RWPE1 (cell line): Measurements from ENCODE around the gene ULK4.

Source experiments
- CTCF ChIA-PET: fragments of 350-600 bp; sonication (Branson Sonifier 250); formaldehyde crosslinking; extraction: SDS; loops from one replicate; lab custom pipeline; 2021; lab: Yijun Ruan, JAX
- POLR2A ChIA-PET: fragments of 400-600 bp; formaldehyde crosslinking; extraction: SDS; loops from one replicate; lab custom pipeline; 2020; ENCODE audit warnings: antibody characterized with exemption; ENCODE audit not compliant: low non-redundant PET; lab: Yijun Ruan, JAX
- DNase-seq: peaks from one replicate; pipeline ENCODE4 v3.0.0; 2012; ENCODE audit warnings: low spot score
- H3K27ac ChIP-seq: fragments of 450-650 bp; 2 replicates; pipeline ENCODE4 v1.5.1; 2017
- TF ChIP-seq, protein P1 (sequence below): fragments of 450-650 bp; conservative IDR thresholded peaks from 2 replicates; pipeline ENCODE4 v1.5.1; 2017; ENCODE audit warnings: low read depth, mild to moderate bottlenecking

Gene ULK4

DNA sequence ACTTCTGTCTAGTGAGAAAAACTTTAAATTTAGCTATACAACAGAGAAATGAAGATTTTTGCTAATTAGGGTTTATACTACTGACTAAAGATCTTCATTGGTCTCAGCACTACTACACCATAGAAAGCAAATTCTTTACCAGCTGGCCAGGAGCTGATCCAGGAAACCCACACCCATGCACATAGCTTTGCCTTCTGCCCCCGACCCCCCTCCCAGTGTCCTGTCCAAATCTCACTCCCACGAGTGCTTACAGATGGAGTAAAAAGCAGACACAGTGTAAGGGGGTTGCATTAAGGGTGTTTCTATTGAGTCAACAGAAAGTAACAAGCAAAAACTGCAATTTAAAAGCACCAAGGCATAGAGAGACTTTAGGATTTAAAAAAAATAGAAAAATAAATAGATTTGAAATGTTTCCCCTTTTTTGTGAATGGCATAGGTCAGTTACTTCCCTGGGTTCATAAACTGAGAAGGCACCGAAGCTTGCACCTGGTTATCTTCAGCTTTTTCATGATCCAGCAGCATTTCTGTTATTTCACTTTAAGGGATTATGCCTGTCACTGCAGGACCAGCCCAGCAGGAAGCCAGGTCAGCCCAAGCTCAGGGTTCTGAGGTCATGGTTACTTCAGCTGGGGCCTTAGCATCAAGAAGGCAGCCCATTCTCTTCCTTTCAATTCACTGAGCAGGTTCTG is 638.3 kb downstream of the ULK4 start:
- POLR2A ChIA-PET: no interaction called here
- no peak overlapping the region for H3K27ac ChIP-seq
- TF ChIP-seq, protein P1, sequence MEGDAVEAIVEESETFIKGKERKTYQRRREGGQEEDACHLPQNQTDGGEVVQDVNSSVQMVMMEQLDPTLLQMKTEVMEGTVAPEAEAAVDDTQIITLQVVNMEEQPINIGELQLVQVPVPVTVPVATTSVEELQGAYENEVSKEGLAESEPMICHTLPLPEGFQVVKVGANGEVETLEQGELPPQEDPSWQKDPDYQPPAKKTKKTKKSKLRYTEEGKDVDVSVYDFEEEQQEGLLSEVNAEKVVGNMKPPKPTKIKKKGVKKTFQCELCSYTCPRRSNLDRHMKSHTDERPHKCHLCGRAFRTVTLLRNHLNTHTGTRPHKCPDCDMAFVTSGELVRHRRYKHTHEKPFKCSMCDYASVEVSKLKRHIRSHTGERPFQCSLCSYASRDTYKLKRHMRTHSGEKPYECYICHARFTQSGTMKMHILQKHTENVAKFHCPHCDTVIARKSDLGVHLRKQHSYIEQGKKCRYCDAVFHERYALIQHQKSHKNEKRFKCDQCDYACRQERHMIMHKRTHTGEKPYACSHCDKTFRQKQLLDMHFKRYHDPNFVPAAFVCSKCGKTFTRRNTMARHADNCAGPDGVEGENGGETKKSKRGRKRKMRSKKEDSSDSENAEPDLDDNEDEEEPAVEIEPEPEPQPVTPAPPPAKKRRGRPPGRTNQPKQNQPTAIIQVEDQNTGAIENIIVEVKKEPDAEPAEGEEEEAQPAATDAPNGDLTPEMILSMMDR: no peak
- no peak for DNase-seq
- CTCF ChIA-PET: interaction anchor here (0.6 kb wide), 1 partner anchor 96 kb away, joined by 3 read pairs; no protein-coding TSS in a partner anchor

DNA sequence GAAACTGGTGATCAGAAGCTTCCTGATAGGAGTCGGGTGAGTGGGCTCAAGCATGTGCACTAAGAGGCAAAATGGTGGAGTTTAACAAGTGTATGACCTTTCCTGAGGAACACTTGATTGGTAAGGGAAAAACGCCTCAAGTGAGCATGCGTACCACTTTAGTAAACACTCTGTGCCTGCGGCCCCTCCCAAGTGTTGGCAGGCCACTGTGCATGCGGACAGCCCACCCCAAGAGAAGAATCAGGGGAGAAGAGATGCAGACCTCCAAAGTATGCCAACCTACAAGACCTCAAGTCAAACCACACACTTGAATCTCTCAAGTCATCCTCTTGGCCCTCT is 640.3 kb downstream of the ULK4 start:
- TF ChIP-seq, protein P1: no peak
- H3K27ac ChIP-seq: no peak overlapping the region
- DNase-seq: no peak
- POLR2A ChIA-PET: no interaction called here
- CTCF ChIA-PET: no interaction called here

DNA sequence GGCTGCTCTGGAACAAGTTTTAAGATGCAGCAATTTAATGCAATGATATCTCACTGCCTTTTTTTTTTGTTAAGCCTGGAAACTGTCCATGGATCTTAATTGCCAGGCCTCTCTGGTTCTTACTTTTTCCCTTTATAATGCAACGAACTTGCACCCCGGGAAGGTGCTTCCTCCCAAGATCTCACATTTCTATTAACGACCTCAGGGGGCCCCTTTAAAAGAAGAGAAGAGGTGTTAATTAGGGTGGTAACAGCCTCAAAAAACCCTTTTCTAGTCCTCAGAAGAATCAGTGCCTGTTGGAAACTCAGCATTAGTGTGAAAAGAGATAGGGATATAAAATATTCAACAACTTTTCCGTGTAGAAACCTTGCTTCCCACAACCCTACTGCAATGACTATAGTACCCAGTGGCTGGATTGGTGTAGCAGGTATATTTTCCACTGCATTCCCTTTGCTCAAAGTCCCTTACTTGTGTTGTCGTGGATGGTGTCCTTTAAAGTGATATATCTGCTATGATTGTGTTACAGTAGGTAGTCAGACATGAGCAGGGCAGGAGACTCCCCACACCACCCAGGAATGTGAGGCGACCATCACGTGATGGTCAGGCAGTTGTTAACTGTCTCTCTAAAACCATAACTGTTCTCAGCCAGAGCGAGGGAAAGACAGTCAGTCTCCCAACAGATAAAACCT is 640.8 kb downstream of the ULK4 start:
- DNase-seq: no peak
- TF ChIP-seq, protein P1: no peak
- POLR2A ChIA-PET: no interaction called here
- CTCF ChIA-PET: no interaction called here
- no peak overlapping the region for H3K27ac ChIP-seq

DNA sequence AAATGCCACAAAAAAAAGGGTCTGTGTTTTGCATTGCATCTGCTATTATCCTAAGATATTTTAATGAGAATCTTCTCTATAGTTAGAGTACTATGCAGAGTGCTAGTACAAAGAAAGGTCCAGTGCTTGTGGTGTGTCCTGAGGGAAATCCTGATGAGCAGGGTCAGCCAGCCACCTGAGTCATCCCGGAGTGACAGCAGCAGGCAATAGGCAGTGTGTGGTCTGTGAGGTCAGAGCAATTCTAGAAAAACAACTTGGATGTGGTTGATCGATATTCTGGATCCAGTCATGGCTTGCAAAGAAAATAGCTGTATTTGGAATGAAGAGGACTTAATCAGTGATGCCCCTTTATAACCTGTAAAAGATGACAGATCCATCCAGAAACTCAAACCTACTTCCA is 643.4 kb downstream of the ULK4 start:
- ChIA-PET CTCF (no interaction called here), POLR2A (no interaction called here)
- H3K27ac ChIP-seq: no peak overlapping the region
- TF ChIP-seq, protein P1: no peak
- DNase-seq: no peak

DNA sequence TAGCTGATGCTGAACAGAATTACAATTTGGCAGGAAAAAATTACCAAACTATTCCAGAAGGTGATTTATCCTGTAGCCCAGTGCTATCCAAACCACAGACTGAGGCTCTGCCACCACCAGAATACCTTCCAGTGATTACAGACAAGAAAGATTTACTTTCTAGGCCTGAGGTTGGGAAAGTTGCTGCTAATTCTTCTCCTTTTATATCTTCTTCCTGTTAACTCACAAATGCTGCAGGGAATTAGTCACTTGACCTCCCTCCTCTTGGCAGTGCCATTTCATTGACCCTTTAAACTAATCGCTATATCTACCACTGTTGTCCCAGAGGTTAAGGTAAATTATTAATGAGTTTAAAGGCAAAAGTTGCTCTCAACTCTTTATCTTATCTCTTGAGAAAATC is 644.2 kb downstream of the ULK4 start:
- no peak for DNase-seq
- ChIA-PET CTCF (no interaction called here), POLR2A (no interaction called here)
- H3K27ac ChIP-seq: no peak overlapping the region
- TF ChIP-seq, protein P1: no peak

DNA sequence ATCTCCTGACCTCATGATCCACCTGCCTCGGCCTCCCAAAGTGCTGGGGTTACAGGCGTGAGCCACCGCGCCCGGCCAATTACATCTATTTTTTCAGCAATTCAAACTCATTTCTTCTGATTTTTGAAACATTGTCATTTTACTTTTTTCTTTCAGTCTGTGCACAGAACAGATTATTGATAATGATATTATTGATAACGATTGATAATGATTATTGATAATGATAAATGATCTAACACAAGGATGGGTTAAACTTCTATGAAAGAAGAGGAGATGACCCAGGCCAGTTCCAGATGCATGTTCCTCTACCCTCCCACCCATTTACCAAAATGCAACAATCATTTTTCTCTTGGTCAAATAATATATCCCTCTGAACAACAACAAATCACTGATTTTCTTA is 644.6 kb downstream of the ULK4 start:
- TF ChIP-seq, protein P1: no peak
- no peak overlapping the region for H3K27ac ChIP-seq
- DNase-seq: no peak
- ChIA-PET CTCF (no interaction called here), POLR2A (no interaction called here)
